IMR-90 (cell line): ENCODE measurements around the gene CMPK2. TPM values are rescaled to one million over a fixed set of nuclear protein-coding genes. Genes with fewer than 3 reads are reported as not detected.

Experiments used
- ATAC-seq: fragments of 200-7000 bp; cut with Tn5 transposase; 2 replicates; pipeline ENCODE4 v1.9.1; 2020; ENCODE audit warnings: low read depth, mild to moderate bottlenecking, moderate library complexity
- BruUV-seq: library from RNA; stranded (reverse); fragments of 400-500 nt; replicated peaks from 2 replicates; lab custom pipeline; 2021; lab: Mats Ljungman, UMichigan
- CTCF ChIA-PET: fragments of 300-600 bp; formaldehyde crosslinking; extraction: SDS; loops from one replicate; lab custom pipeline; 2021; ENCODE audit warnings: antibody characterized with exemption; lab: Yijun Ruan, JAX
- POLR2A ChIA-PET: fragments of 300-600 bp; sonication (Branson Sonifier 250); formaldehyde crosslinking; loops from one replicate; lab custom pipeline; 2022; ENCODE audit warnings: antibody characterized with exemption; ENCODE audit not compliant: unreplicated experiment; lab: Charles Lee
- DNase-seq: peaks from one replicate; pipeline ENCODE4 v3.0.0; 2013
- H2AFZ ChIP-seq: replicated peaks from 2 replicates; pipeline ENCODE3; 2013; ENCODE audit warnings: low read length, mild to moderate bottlenecking; ENCODE audit not compliant: poor library complexity
- H2AK5ac ChIP-seq: 2 replicates; pipeline ENCODE4 v1.6.1; 2013; ENCODE audit warnings: low read depth, low read length, inconsistent platforms
- H2AK9ac ChIP-seq: replicated peaks from 2 replicates; pipeline ENCODE3; 2013; ENCODE audit warnings: mild to moderate bottlenecking, low read depth, low read length, moderate library complexity; ENCODE audit not compliant: poor library complexity
- H2BK120ac ChIP-seq: 2 replicates; pipeline ENCODE4 v1.6.1; 2013; ENCODE audit warnings: low read depth, low read length, inconsistent platforms
- H2BK15ac ChIP-seq: 3 replicates; pipeline ENCODE4 v1.6.1; 2013; ENCODE audit warnings: low read depth, low read length, inconsistent platforms
- H2BK20ac ChIP-seq: 2 replicates; pipeline ENCODE4 v1.6.1; 2013; ENCODE audit warnings: low read depth, mild to moderate bottlenecking, inconsistent platforms, low read length, moderate library complexity
- H2BK5ac ChIP-seq: 2 replicates; pipeline ENCODE4 v1.6.1; 2013; ENCODE audit warnings: mild to moderate bottlenecking, low read depth, low read length, inconsistent platforms; ENCODE audit not compliant: poor library complexity, severe bottlenecking
- H3K14ac ChIP-seq: replicated peaks from 2 replicates; pipeline ENCODE4 v1.6.1; 2013; ENCODE audit warnings: low read depth, low read length, inconsistent platforms
- H3K18ac ChIP-seq: 2 replicates; pipeline ENCODE4 v1.6.1; 2013; ENCODE audit warnings: low read depth, low read length, control low read depth
- H3K23ac ChIP-seq: 2 replicates; pipeline ENCODE4 v1.6.1; 2013; ENCODE audit warnings: low read depth, low read length, inconsistent platforms
- H3K27ac ChIP-seq: 2 replicates; pipeline ENCODE4 v1.5.1; 2013; ENCODE audit warnings: mild to moderate bottlenecking, control low read depth, low read length; ENCODE audit not compliant: insufficient read depth
- H3K27me3 ChIP-seq: 2 replicates; pipeline ENCODE4 v1.6.1; 2013; ENCODE audit warnings: low read length; ENCODE audit not compliant: control insufficient read depth, insufficient read depth
- H3K36me3 ChIP-seq: 2 replicates; pipeline ENCODE4 v1.6.1; 2013; ENCODE audit warnings: low read length, mixed read lengths; ENCODE audit not compliant: control insufficient read depth, insufficient read depth
- H3K4ac ChIP-seq: 2 replicates; pipeline ENCODE4 v1.6.1; 2013; ENCODE audit warnings: low read depth, low read length, inconsistent platforms
- H3K4me1 ChIP-seq: 2 replicates; pipeline ENCODE4 v1.6.1; 2013; ENCODE audit warnings: low read length, mixed read lengths; ENCODE audit not compliant: control insufficient read depth, insufficient read depth
- H3K4me2 ChIP-seq: 2 replicates; pipeline ENCODE4 v1.6.1; 2013; ENCODE audit warnings: low read depth, mild to moderate bottlenecking, control low read depth, low read length, moderate library complexity
- H3K4me3 ChIP-seq: 2 replicates; pipeline ENCODE4 v1.5.1; 2013; ENCODE audit warnings: low read depth, mild to moderate bottlenecking, control low read depth, low read length, moderate library complexity; ENCODE audit not compliant: insufficient read depth
- H3K56ac ChIP-seq: 2 replicates; pipeline ENCODE4 v1.6.1; 2013; ENCODE audit warnings: low read length, inconsistent platforms; ENCODE audit not compliant: insufficient read depth; ENCODE audit errors: extremely low read depth
- H3K79me1 ChIP-seq, 2 experiments: 2 replicates each; pipeline ENCODE4 v1.6.1; 2013; ENCODE audit warnings: low read length in 2 of 2, inconsistent platforms in 1 of 2, low read depth in 1 of 2
- H3K9ac ChIP-seq: 2 replicates; pipeline ENCODE4 v1.6.1; 2013; ENCODE audit warnings: low read depth, low read length, control low read depth
- H3K9me1 ChIP-seq: 2 replicates; pipeline ENCODE4 v1.6.1; 2013; ENCODE audit warnings: low read length, inconsistent platforms; ENCODE audit not compliant: insufficient read depth
- H3K9me3 ChIP-seq: 2 replicates; pipeline ENCODE4 v1.6.1; 2013; ENCODE audit warnings: low read length; ENCODE audit not compliant: control insufficient read depth, insufficient read depth
- H4K20me1 ChIP-seq: 2 replicates; pipeline ENCODE4 v1.6.1; 2013; ENCODE audit warnings: low read length, inconsistent platforms; ENCODE audit not compliant: insufficient read depth
- H4K5ac ChIP-seq: 2 replicates; pipeline ENCODE4 v1.6.1; 2013; ENCODE audit warnings: mild to moderate bottlenecking, low read depth, low read length, control low read depth
- H4K8ac ChIP-seq, 2 experiments: 2 replicates each; pipeline ENCODE4 v1.6.1; 2013; ENCODE audit warnings: low read depth in 2 of 2, low read length in 2 of 2, control low read depth in 1 of 2, inconsistent platforms in 1 of 2
- H4K91ac ChIP-seq: 2 replicates; pipeline ENCODE4 v1.6.1; 2013; ENCODE audit warnings: low read depth, low read length, inconsistent platforms; ENCODE audit not compliant: insufficient read depth
- BHLHE40 ChIP-seq: fragments of 150-350 bp; IDR thresholded peaks from 2 replicates; pipeline ENCODE4 v1.6.1; 2016; ENCODE audit warnings: mild to moderate bottlenecking, low read depth, low read length
- CEBPB ChIP-seq: IDR thresholded peaks from 2 replicates; pipeline ENCODE4 v1.6.1; 2012; ENCODE audit warnings: low read depth, low read length, improper control_type of control experiment
- MXI1 ChIP-seq: IDR thresholded peaks from 2 replicates; pipeline ENCODE4 v1.6.1; 2012; ENCODE audit warnings: low read depth, mild to moderate bottlenecking, low read length, moderate library complexity, borderline replicate concordance
- NFE2L2 ChIP-seq: fragments of 150-350 bp; IDR thresholded peaks from 2 replicates; pipeline ENCODE4 v1.6.1; 2016; ENCODE audit warnings: low read depth, mild to moderate bottlenecking, low read length
- RAD21 ChIP-seq: IDR thresholded peaks from 2 replicates; pipeline ENCODE4 v1.6.1; 2012; ENCODE audit warnings: low read length, improper control_type of control experiment
- RCOR1 ChIP-seq: IDR thresholded peaks from 2 replicates; pipeline ENCODE4 v1.6.1; 2012; ENCODE audit warnings: mild to moderate bottlenecking, low read length, improper control_type of control experiment; ENCODE audit not compliant: insufficient replicate concordance
- SMC3 ChIP-seq: fragments of 150-350 bp; IDR thresholded peaks from 2 replicates; pipeline ENCODE4 v1.6.1; 2016; ENCODE audit warnings: low read depth, mild to moderate bottlenecking, antibody characterized with exemption, low read length, moderate library complexity
- USF2 ChIP-seq: fragments of 150-350 bp; IDR thresholded peaks from 2 replicates; pipeline ENCODE4 v1.6.1; 2017; ENCODE audit warnings: mild to moderate bottlenecking, antibody characterized with exemption, low read length, low read depth
- WGBS, 2 experiments: methylation state at CpG; one replicate each; pipeline versions ENCODE4 v1.1.5 to v1.1.7; 2013; ENCODE audit warnings: missing lambda C conversion rate in 2 of 2; ENCODE audit not compliant: insufficient read length in 1 of 2; ENCODE audit errors: extremely low coverage in 2 of 2; 5-methylcytosine and 5-hydroxymethylcytosine counted together
- dilution Hi-C: fragments of 300-500 bp; cut with HindIII; formaldehyde crosslinking; loops from one replicate; pipeline ENCODE4 v1.14.3; 2018; ENCODE audit warnings: low sequenced_read_pairs; ENCODE audit not compliant: unreplicated experiment
- in situ Hi-C: fragments of 300-500 bp; cut with MboI; formaldehyde crosslinking; loops from 3 replicates; pipeline ENCODE4 v1.14.3; 2019; ENCODE audit warnings: low sequenced_read_pairs, inconsistent platforms, mixed read lengths
- intact Hi-C: fragments of 100-400 bp; cut with micrococcal nuclease; formaldehyde crosslinking; loops from 2 replicates; pipeline ENCODE4 v1.10.0; 2022
- polyA plus RNA-seq, 3 experiments: library from polyadenylated mRNA; depleted of rRNA; stranded (reverse); fragments of >200 nt; gene quantifications; 2 replicates each; pipeline ENCODE4 v1.2.3, GENCODE V29; 2012; ENCODE audit warnings: low replicate concordance in 1 of 3
- total RNA-seq: library from RNA; depleted of rRNA; stranded (reverse); fragments of >200 nt; gene quantifications from 2 replicates; pipeline ENCODE4 v1.2.3, GENCODE V29; 2012
- TF ChIP-seq, protein P1 (sequence below): conservative IDR thresholded peaks from 2 replicates; pipeline ENCODE4 v1.5.1; 2012; ENCODE audit warnings: mild to moderate bottlenecking, low read depth, low read length, improper control_type of control experiment

Gene CMPK2
- total and polyA plus RNA-seq, 2 of the 4 experiments (the other 2 are of a cell fraction) = 0.03 to 0.18 TPM

DNA sequence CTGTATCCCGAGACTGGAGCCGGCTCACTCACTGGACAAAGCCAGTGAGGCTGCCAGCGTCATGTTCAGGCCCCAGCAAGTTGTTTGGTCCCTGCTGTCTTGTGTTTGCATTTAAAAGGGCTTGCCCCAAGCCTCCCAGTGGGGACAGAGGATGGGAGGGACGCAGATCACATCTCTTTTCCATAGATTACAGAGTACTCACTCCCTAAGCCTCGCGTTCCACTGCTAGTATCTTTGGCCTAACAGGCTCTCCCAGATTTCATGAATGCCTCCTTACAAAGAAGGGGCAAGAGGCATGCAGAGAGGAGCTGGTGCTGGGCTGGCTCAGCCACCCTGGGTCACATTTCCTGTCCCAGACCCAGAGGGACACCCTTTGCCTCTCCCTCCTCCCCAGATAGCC lies 59.1 kb downstream of the CMPK2 start:
- TF ChIP-seq USF2 = no peak
- no peak for TF ChIP-seq NFE2L2
- no peak for TF ChIP-seq MXI1
- TF ChIP-seq CEBPB = no peak
- no peak for TF ChIP-seq RCOR1
- TF ChIP-seq, protein P1, sequence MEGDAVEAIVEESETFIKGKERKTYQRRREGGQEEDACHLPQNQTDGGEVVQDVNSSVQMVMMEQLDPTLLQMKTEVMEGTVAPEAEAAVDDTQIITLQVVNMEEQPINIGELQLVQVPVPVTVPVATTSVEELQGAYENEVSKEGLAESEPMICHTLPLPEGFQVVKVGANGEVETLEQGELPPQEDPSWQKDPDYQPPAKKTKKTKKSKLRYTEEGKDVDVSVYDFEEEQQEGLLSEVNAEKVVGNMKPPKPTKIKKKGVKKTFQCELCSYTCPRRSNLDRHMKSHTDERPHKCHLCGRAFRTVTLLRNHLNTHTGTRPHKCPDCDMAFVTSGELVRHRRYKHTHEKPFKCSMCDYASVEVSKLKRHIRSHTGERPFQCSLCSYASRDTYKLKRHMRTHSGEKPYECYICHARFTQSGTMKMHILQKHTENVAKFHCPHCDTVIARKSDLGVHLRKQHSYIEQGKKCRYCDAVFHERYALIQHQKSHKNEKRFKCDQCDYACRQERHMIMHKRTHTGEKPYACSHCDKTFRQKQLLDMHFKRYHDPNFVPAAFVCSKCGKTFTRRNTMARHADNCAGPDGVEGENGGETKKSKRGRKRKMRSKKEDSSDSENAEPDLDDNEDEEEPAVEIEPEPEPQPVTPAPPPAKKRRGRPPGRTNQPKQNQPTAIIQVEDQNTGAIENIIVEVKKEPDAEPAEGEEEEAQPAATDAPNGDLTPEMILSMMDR = no peak
- no peak for TF ChIP-seq SMC3
- no peak for TF ChIP-seq RAD21
- TF ChIP-seq BHLHE40 = no peak
- Histone ChIP-seq H3K4me1 (no peaks in the 10 kb centered on the region), H4K91ac (no peak overlapping the region), H3K79me1 (no peaks in the 10 kb centered on the region), H2BK20ac (no peak overlapping the region), H3K27me3 (no peaks in the 10 kb centered on the region; the same call in 1 of the 2 replicates), H2BK120ac (no peak overlapping the region), H3K9me1 (no peaks in the 10 kb centered on the region), H3K4me3 (no peak overlapping the region), H2AK5ac (no peak overlapping the region), H3K14ac (no peak overlapping the region), H3K27ac (no peak overlapping the region), H3K18ac (no peak overlapping the region), H3K4me2 (no peak overlapping the region), H2BK5ac (no peak overlapping the region), H4K8ac (no peak overlapping the region), H3K56ac (no peak overlapping the region), H3K9me3 (no peaks in the 10 kb centered on the region), H4K20me1 (no peaks in the 10 kb centered on the region), H3K4ac (no peak overlapping the region), H3K36me3 (no peaks in the 10 kb centered on the region), H2AFZ (no peak overlapping the region), H3K9ac (no peak overlapping the region), H3K23ac (no peak overlapping the region), H2AK9ac (no peak overlapping the region), H2BK15ac (no peak overlapping the region), H4K5ac (no peak overlapping the region)
- no TSS peak for BruUV-seq
- POLR2A ChIA-PET = no interaction called here
- 71% methylated on average over 2 of the region's 6 CpGs; no CpG with 5 or more reads in 1 of the 2 experiments for WGBS, 2 experiments
- CTCF ChIA-PET = no interaction called here
- in situ Hi-C loops = no loop called here
- intact Hi-C loops = no loop called here
- no peak for ATAC-seq
- no peak for DNase-seq
- dilution Hi-C loops = no loop called here
